Lower leg skin (tissue), 3 donors: ENCODE results near the gene MICAL2.

Experiments
- POLR2A ChIP-seq, 2 donors: fragments of 450-650 bp; IDR thresholded peaks; one replicate each; pipeline ENCODE4 v1.6.1; 2016 to 2017; ENCODE audit warnings: antibody characterized with exemption in 2 of 2, mild to moderate bottlenecking in 1 of 2, moderate library complexity in 1 of 2
- TF ChIP-seq, protein P1 (sequence below), 3 donors: fragments of 450-650 bp; IDR thresholded peaks; one replicate each; pipeline ENCODE4 v1.5.1; 2016; ENCODE audit warnings: antibody characterized with exemption in 3 of 3, mild to moderate bottlenecking in 3 of 3, moderate library complexity in 2 of 3

GRCh38 chr11:12276831-12277475 lies 166.6 kb downstream of the MICAL2 start:
- TF ChIP-seq, protein P1, sequence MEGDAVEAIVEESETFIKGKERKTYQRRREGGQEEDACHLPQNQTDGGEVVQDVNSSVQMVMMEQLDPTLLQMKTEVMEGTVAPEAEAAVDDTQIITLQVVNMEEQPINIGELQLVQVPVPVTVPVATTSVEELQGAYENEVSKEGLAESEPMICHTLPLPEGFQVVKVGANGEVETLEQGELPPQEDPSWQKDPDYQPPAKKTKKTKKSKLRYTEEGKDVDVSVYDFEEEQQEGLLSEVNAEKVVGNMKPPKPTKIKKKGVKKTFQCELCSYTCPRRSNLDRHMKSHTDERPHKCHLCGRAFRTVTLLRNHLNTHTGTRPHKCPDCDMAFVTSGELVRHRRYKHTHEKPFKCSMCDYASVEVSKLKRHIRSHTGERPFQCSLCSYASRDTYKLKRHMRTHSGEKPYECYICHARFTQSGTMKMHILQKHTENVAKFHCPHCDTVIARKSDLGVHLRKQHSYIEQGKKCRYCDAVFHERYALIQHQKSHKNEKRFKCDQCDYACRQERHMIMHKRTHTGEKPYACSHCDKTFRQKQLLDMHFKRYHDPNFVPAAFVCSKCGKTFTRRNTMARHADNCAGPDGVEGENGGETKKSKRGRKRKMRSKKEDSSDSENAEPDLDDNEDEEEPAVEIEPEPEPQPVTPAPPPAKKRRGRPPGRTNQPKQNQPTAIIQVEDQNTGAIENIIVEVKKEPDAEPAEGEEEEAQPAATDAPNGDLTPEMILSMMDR (IDR thresholded peaks at IDR 0.05), result no peak
- no peak for TF ChIP-seq POLR2A (IDR thresholded peaks at IDR 0.05)
